GM19025 (cell line): ENCODE data around the gene HEXIM1.
"Not testable (repeated sequence)": the region's sequence is repeated elsewhere in the genome, so short reads cannot be mapped to it uniquely, and the experiment has no call there.

Source experiments
- ATAC-seq: cut with Tn5 transposase; IDR thresholded peaks from one replicate; pipeline ENCODE4 v1.9.1; 2021; ENCODE audit warnings: mild to moderate bottlenecking, low read depth, moderate library complexity; ENCODE audit not compliant: unreplicated experiment

The HEXIM1 gene

DNA sequence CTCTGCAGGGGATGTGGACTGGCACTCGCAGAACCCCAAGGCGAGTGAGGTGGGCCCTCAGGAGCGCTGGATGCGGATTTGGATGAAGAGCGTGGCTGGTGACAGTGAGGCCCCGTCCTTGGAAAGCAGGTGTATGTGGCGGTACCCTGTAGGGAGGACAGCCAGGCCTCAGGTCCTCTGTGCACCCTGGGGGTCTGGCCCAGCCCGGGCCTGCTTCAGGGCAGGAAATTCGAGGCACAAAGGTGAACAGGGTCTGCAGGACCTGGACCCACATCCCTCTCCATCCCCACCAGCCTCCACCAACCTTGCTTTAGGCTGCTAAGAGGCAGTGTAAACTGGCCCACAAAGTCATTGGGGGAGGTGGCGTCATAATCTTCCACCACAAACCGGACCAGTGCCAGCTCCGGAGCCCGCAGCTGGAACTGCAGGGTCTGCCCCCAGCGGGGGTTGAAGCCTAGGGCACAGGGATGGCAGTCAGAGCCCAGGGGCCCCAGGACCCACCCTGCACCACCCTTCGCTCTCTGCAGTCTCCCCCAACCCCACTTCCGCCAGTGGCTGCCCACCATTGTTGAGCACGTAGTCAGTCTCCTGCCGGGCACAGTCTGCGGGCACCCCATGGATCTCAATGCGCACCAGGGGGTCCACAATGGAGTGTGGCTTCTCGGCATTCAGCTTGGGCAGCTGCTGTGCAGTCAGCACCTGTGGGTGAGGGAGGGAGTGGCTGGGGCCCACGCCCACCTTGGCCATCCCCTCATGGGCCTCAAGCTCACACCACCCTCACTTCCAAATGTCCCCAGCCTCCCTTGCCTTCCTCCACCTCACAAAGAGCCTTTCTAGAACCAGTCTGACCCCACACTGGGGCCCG lies 35.5 kb upstream of the HEXIM1 start:
- ATAC-seq: no peak

DNA sequence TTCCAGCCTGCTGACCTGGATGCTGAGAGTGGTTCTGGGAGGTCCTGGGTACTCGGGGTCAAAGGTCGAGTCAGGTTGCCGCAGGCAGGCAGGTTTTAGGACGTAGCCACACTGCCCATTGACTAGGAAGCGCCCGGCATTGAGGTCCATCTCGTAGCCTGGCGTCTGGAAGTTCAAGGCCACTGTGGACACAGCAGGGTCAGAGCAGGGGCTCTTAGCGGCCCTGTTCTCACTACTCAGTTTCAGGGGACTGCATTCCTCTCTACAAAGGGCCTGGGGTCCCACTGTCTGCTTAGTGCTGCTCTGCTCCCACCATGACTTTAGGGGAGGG lies 34.9 kb upstream of the HEXIM1 start:
- no peak for ATAC-seq

DNA sequence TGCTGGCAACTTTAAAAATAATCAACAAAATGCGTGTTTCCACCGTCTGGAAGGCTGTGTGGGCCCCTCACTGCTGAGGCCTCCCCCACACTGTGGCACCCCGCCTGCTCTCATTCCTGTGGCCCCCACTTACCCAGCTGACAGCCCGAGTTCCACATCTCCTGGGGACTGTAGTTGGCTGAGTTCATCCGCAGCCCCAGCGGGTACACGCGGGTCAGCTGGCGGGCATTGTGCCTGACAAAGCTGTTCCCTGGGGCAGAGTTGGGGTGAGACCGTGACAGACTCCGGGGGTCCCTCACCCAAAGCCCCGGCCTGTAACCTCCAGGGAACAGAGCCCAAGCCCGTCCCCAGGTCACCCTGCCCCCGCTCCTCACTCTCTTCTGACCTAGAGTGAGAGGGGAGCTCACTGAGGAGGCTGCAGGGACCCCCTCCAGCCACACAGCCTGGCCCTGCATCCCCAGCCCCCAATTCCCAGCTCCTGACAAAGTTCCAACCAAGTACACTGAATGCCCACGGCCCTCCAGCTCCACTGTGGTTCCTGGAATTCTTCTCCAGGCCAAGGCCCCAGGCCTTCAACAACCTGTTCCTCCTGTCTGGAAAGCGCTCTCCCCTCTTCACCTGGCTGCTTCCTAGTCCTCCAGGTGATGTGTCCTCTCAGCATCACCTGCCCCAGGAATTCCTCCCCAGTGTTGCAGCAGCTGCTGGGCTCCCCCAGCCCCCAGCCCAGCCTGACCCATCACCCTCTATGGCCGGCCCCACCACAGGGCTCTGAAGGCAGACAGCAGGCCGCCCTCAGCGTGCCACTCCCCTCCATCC lies 34.0 kb upstream of the HEXIM1 start:
- no peak for ATAC-seq

DNA sequence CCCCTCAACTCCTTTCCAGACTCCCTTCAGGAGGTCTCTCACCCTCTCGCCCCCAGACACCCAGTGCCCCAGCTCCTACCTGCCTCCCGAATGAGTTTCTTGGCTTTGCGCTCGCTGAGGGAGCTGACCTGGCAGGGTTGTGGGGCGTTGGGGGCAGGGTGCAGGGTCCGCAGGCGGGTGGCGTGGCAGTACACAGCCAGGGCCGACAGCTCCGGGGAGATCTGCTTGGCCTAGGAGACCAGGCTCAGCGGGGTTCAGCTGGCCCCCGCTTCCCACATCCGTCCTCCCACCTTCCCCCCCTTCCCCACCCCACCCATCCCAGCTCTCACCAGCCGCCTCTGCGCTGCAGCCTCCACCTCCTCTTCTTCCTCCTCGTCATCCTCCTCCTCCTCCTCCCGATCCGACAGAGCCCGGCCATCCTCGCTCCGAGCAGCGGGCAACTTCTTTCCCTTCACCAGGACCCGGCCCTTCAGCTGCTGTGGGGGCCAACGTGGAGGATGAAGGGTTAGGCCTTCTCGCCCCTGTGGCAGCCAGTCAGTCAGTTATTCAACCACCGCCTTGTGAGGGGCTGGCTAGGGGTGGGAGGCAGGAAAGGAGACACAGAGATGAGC lies 33.2 kb upstream of the HEXIM1 start:
- ATAC-seq: no peak

DNA sequence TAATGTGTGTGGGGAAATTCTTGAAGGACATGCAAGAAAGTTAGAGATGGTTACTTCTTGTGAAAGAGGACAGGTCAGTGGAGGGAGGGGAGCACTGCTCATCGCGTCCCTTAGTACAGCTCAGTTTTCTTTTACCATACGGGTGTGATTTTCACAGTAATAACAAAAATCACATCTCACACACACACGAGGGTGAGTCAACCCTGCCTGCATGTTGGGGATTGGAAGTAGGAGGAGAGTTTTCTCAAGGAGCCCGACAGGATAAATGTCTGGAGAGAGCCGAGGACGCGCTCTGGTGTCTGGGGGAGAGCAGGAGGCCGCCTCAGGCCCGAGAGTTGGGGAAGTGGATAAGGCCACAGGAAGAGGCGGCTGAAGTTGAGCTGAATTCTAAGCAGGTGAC lies 32.4 kb upstream of the HEXIM1 start:
- no peak for ATAC-seq

DNA sequence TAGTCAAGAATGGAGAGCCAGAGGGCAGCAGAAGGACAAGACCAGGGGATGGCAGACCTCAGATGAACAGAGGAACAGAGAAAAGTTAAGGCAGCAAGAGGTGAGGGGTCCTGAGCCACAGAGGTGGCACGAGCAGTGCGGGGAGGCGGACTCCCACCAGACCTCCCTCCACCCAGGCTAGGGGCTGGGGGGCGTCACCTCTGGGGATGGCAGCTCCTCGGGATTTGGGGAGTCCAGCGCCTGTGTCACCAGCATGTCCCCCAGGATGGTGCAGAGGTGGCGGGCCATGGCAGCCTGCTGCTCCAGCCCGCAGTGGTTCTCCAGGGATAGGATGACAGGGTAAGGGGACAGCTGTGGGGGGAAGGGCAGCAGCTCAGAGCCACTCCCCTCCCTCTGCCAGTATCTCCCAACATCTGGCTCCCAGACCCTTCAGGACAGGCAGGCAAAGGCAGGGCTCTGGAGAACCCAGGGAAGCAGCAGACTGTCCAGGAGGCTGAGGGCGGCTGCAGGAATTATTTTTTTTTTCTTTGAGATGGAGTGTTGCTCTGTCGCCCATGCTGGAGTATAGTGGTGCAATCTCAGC lies 31.8 kb upstream of the HEXIM1 start:
- ATAC-seq: no peak

DNA sequence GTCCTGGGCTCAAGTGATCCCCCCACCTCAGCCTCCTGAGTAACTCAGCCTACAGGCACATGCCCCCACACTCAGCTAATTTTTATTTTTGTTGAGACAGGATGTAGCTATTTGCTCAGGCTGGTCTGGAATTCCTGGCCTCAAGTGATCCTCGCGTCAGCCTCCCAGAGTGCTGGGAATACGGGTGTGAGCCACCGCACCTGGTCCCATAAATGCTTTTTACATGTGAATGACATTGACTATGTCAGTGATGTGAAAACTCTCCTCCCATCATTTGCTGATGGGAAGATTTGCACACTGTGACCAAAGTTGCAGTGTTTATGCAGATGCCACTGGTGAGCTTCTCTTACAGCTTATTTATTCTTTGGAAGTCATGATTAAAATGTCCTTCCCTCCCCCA lies 30.9 kb upstream of the HEXIM1 start:
- ATAC-seq: no peak

DNA sequence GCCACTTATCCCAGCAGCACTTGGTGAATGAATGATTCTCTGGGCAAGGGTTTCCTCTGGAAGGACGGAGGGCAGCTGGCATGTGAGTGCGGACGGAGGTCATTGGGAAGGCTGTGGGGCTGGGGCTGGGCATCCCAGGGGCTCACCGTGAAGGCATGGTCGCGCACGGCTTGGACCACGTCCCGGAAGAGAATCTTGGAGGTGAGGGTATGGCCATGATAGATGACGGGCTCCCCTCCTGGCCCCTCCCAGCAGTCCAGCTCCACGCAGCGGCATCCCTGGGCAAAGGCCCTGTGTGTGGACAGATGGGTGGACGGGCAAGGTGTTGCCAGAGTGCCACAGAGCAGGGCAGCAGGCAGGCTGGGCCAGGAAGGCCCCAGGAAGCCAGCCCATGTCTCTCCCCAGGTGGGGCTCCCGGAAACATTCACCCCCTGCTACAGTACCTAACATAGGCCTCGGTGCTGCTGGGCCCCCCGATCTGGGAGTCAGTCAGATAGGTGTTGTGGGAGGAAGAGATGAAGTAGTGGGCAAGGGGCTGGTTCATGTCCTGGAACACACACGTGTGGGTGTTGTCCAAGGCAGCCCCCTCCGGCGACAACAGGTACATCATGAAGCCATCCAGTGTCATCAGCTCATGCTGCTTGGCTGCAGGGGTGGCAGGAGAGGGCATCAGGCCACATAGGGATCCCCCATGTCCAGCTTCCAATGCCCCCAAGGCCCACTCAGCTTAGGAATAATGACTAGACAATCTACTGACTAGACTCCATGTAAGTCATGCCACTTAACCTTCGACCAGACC lies 30.2 kb upstream of the HEXIM1 start:
- ATAC-seq: no peak

DNA sequence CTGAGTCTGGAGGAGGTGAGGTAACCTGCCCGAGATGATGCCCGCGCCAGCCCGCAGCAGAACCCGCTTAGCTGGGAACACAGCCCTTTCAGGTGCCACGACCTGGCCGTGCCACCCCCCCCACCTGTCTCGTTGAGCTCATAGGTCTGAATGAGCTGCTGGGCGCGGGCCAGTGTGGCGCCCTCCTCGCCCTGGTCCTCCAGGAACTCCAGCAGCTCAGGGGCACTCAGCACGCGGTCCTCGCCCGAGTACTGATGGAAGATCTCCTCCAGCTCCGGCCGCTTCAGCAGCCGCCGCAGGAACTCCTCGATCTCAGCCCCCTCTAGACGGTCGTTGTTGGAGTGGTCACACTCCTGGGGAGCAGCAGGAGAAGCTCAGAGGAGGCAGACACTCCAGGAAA lies 29.6 kb upstream of the HEXIM1 start:
- ATAC-seq: no peak

DNA sequence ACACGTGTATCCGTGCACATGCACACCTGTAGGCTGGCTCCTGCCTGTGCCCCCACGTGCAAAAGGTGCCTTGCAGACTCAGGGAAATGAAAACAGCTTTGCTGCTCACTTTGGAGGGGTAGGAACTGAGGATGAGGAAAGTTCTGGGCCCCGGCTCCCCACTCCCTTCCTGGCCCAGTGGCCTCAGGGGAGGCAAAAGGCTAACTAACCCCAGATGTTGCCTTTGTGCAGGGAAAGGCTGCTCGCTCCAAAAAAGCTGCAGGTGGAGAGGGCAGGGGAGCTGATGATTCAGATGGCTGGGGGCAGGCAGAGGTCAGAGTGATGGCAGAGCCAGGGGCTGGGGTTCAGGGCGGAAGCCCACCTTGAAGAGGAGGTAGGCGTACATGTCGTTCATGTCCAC lies 28.3 kb upstream of the HEXIM1 start:
- no peak for ATAC-seq

DNA sequence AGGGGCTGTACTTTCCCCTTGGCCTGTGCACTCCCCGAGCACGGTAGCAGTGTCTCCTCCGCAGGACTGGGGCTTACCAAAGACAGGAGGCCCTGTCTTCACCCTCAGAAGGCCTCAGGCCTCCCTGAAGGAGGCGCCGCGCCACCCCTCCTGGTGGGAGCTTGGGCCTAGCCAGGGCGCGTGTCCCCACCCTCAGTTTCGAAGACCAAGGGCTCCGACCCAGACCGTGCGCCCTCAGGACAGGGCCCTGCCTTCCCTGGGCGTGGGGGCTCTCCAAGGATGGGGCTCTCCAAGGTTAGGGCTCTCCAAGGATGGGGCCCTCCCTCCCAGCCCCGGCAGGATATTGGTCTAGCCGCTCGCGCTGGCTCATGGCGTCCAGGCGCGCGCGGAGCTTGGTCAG lies 27.7 kb upstream of the HEXIM1 start:
- no peak for ATAC-seq

DNA sequence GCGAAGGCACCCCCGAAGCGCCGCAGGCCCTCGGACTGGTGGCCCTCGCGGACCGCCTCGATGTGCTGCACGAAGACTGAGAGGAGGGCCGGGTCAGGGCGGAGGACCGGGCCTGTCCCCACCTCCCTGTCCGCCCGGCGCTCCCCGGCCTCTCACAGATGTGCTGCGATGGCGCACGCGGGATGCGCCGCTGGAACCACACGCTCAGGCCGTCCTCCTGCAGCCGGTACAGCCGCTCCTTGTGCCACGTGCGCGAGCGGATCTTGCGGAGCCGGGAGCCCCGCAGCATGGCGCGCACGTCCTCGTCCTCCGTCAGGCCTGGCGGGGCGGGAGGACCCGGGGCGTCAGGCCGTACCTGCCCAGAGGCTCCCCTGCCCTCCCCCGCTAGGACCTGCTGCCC lies 27.2 kb upstream of the HEXIM1 start:
- ATAC-seq: no peak

DNA sequence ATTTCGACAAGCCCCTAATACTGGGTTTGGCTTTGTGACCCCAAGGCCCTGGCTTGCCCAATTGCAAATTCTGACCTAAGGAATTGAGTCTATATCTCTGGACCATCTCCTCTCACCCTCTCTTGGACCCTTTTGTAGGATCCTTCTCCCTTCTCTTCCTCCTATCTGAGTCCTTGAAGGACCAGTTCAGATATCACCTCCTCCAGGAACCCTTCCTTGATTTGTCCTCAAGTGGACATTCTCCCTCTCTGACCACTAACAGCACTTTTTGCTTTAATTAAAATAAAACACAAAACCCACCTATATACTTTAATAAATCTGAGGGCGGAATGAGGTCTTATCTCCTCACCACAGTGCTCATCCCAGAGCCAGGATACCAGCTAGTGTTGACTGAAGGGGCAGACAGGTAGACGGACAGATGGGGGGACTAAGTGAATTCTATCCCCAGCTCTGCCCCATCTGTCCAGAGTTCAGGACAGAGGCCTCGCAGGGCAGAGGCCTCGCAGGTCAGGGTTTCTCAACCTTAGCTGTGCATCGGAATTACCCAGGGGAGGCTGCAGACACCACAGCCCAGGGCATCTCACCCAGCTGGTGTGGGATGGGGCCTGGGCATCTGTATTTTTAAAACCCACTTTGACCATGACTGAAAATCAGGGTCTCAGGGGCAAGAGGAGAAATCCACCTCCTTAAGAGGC lies 25.1 kb upstream of the HEXIM1 start:
- ATAC-seq: no peak

DNA sequence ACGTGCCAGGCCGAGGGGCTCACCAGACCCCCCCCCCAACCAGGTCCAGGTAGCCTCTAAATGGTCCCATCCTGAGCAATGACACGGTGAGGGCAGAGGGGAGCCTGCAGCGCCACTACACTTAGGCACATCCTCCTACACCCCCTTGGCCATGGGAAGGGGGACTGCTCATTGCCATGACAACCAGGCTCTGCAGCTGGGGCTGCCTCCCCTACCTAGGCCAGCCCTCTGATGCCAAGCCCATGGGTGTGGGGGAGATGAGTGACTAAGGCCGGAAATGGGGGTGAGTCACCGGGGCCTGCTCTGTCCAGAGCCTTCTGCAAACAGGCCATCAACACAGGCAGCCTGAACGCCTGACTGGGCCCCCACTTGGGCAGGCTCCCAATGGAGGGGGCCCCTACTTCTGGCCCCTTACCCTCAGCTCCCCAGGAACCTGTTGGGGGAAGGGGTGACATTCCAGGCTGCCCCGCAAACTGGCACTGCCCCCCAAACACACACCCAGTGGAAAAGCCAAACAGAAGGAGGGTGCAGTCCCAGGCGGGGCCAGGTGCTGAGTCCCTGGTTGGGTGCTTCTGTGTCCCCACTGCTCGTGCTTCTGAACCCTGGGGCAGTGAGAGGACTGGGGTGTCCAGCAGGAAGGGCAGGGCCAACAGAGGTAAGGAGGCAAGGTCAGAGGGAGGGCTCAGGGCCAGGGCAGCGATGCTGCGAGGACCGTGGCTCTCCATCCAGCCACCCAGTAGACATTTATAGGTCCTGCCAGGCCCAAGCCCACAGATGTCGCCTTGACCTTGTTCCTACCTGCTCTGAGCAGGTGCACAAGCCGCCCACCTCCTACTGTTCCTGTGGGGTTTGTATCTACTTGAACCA lies 24.1 kb upstream of the HEXIM1 start:
- no peak for ATAC-seq

DNA sequence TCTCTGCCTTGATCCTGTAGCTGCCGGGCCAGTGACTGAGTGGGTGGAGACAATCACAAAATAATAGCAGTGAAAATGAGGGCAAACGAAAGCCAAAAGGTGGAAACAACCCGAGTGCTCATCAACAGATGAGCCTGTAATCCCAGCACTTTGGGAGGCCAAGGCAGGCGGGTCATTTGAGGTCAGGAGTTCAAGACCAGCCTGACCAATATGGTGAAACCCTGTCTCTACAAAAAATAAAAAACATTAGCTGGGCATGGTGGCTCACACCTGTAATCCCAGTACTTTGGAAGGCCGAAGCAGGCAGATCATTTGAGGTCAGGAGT lies 23.5 kb upstream of the HEXIM1 start:
- not testable (repeated sequence) for ATAC-seq

DNA sequence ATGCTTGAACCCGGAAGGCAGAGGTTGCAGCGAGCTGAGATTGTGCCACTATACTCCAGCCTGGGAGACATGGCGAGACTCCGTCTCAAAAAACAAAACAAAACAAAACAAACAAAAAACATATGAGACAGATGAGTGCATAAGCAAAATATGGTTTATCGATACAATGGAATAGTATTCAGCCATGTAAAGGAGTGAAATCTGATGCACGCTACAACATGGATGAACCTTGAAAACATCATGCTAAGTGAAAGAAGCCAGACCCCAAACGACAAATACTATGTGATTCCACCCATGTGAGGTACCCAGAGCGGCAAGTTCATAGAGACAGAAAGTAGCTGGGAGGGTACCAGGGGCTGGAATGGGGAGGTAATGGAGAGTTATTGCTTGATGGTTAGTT lies 22.8 kb upstream of the HEXIM1 start:
- no peak for ATAC-seq

DNA sequence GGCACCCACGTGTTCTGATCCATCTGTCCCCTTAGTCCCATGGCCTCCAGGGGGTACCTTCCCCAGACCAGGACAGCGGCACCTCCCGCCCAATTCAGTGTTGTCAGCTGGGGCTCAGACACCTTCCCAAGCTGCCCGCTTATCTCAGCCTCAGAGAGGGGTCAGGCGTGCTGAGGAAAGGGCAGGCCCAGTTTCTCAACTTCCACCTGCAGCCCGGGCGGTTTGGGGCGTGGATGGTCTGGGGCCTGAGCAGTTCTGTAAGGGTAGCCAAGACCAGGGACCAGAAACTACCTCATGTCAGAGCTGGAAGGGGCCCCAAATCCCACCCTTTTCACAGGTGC lies 21.1 kb upstream of the HEXIM1 start:
- ATAC-seq: no peak

DNA sequence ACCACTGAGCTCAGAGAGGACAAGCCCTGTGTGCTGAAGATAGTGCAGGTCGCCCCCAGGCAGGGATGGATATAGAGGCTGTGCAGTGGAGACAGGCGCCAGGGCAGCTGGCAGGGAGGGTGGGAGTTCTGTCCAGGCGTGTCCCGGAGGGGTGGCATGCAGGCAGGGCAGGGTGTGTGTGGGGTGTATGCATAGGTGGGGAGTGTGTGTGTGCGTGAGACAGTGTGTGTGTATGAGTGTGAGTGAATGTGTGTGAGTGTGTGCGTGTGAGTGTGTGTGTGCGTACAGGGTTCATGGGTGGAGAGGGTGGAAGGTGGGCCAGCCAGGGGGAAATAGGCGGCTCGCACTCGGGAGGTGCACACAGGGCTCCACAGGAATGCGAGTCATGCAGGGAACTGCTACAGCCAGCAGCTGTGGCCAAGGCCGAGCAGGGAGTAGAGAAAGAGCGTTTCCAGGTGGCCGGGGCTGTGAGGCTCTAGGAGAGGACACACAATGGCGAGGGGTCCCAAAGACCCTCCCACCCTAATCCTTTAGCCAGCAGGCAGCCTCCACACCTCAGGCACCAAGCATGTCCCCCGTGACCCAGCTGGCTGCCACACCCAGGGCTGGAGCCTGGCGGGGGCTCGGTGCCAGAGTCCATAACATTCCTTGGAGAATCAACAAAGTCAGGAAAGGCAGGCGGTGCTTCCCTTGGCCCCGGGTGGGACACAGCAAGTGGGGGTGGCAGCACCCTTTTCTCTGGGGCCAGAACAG lies 20.6 kb upstream of the HEXIM1 start:
- ATAC-seq: no peak
